Activated CD4-positive, alpha-beta memory T cell treated with anti-CD3 and anti-CD28 coated beads, Interleukin-2, amount 10 ng/mL, durations not matched to agents 7 days and 5 days (primary cell): ENCODE data around the gene PTGER4. TPM values are rescaled to one million over a fixed set of nuclear protein-coding genes. Genes with fewer than 3 reads are reported as not detected.

Experiments used
- CTCF ChIA-PET: fragments of 350-600 bp; sonication (Branson Sonifier 250); formaldehyde crosslinking; loops from one replicate; lab custom pipeline; 2021; ENCODE audit warnings: antibody characterized with exemption, inconsistent platforms; lab: Charles Lee
- POLR2A ChIA-PET: fragments of 350-600 bp; sonication (Branson Sonifier 250); formaldehyde crosslinking; loops from one replicate; lab custom pipeline; 2021; ENCODE audit warnings: antibody characterized with exemption; lab: Charles Lee
- DNase-seq: peaks from one replicate; pipeline ENCODE4 v3.0.0-alpha.2; 2020
- H3K27ac Mint-ChIP-seq: one replicate; pipeline ENCODE4 v1.8.0; 2021; ENCODE audit warnings: mild to moderate bottlenecking, mixed read lengths
- H3K27me3 Mint-ChIP-seq: one replicate; pipeline ENCODE4 v1.8.0; 2021; ENCODE audit warnings: mixed read lengths
- H3K36me3 Mint-ChIP-seq: one replicate; pipeline ENCODE4 v1.8.0; 2021; ENCODE audit warnings: low read depth, mixed read lengths
- H3K4me1 Mint-ChIP-seq: one replicate; pipeline ENCODE4 v1.8.0; 2021; ENCODE audit warnings: mixed read lengths
- H3K4me3 Mint-ChIP-seq: one replicate; pipeline ENCODE4 v1.8.0; 2021; ENCODE audit warnings: mild to moderate bottlenecking, mixed read lengths
- H3K9me3 Mint-ChIP-seq: one replicate; pipeline ENCODE4 v1.8.0; 2021; ENCODE audit warnings: mixed read lengths
- total RNA-seq, 2 experiments: library from RNA; stranded (reverse); gene quantifications; one replicate each; pipeline ENCODE4 v1.2.3, GENCODE V29; 2021

PTGER4 gene
- total RNA-seq, 2 experiments from 2014 or later: 51.0 to 54.1 TPM

GRCh38 chr5:40674661-40675235, 5.0 kb upstream of the PTGER4 start:
- peak overlapping the region; percentile 17 for H3K27ac Mint-ChIP-seq
- peaks cover 74% of the 10 kb centered on the region for H3K4me1 Mint-ChIP-seq
- H3K4me3 Mint-ChIP-seq: no peak overlapping the region
- CTCF ChIA-PET: interaction anchor here (1.5 kb wide), 1 partner anchor 9 kb away, joined by 3 read pairs; no protein-coding TSS in a partner anchor
- no peak for DNase-seq
- POLR2A ChIA-PET: interaction anchor here (0.7 to 3.9 kb wide), 13 partner anchors 11 to 289 kb away, joined by 3 to 39 read pairs (median 5); no protein-coding TSS in a partner anchor
- H3K9me3 Mint-ChIP-seq: no peaks in the 10 kb centered on the region
- peaks cover 2% of the 10 kb centered on the region for H3K36me3 Mint-ChIP-seq
- H3K27me3 Mint-ChIP-seq: no peaks in the 10 kb centered on the region

DNA sequence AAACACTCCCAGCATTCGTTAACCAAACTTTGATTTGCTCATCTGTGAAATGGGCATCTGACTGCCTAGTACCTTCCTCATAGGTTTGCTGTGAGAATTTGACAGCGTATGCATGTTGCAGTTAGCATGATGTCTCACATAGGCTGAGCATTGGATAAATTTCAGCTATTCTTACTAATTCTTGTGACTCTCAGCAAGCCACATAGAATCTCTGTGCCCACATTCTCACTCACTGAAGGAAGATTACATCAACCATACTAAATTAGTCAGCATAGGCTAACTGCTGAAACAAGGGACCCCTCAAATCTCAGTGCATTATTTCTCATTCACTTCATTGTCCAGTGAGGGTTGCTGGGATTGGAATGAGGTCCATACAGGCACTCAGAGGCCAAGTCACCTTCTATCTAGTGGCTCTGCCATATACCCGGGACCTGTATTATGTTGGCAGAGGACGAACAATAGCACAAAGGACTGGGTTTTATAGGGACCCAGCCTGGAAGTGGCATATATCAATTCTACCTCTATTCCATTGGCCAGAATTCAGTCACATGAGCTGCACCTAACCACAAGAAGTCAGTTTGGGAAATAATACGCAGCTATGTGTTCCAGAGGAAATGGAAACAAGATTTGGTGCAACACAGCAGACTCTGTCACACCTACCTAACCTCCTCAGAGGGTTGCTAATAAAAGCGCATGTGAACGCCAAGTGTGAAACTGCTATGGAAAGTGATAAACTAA, 4.2 kb upstream of the PTGER4 start:
- DNase-seq: peak; percentile 53
- ChIA-PET CTCF (interaction anchor here (0.7 to 1.5 kb wide), 3 partner anchors 10 to 509 kb away, joined by 3 read pairs; no protein-coding TSS in a partner anchor), POLR2A (interaction anchor here (0.7 to 3.9 kb wide), 19 partner anchors 10 to 290 kb away, joined by 3 to 39 read pairs (median 4); no protein-coding TSS in a partner anchor)
- peaks cover 7% of the 10 kb centered on the region for H3K36me3 Mint-ChIP-seq
- peak overlapping the region; percentile 15 for H3K4me3 Mint-ChIP-seq
- H3K27ac Mint-ChIP-seq: peak overlapping the region; percentile 85
- no peaks in the 10 kb centered on the region for H3K27me3 Mint-ChIP-seq
- peaks cover 66% of the 10 kb centered on the region for H3K4me1 Mint-ChIP-seq
- no peaks in the 10 kb centered on the region for H3K9me3 Mint-ChIP-seq

GRCh38 chr5:40676613-40677343, 2.9 kb upstream of the PTGER4 start:
- no peak for DNase-seq
- H3K4me1 Mint-ChIP-seq: peaks cover 61% of the 10 kb centered on the region

DNA sequence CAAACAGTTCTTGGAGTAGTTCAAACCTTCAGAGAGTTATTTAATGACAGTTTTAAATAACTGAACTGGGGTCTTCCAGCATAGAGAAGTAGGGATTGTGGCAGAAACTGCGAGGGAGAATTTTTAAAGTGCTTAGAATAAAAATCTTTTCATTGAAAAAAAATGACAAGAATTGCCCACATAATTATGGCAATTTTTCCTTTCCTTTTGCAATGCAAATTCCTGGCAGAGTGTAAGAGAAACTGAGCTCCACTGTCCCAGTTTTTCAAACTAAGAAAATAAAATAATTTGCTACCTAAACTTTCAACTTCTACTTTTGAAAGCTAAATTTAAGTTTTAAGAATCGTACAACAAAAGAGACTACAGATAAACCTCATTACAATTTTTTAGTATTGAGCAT, 2.3 kb upstream of the PTGER4 start:
- DNase-seq: no peak
- Mint-ChIP-seq H3K27ac (peak overlapping the region; percentile 67), H3K27me3 (no peaks in the 10 kb centered on the region), H3K36me3 (peaks cover 26% of the 10 kb centered on the region), H3K9me3 (no peaks in the 10 kb centered on the region), H3K4me1 (peaks cover 58% of the 10 kb centered on the region), H3K4me3 (no peak overlapping the region)
- POLR2A ChIA-PET: interaction anchor here (0.6 to 7.1 kb wide), 11 partner anchors 8 to 424 kb away, joined by 3 to 51 read pairs (median 5); no protein-coding TSS in a partner anchor
- CTCF ChIA-PET: interaction anchor here (0.6 to 1.3 kb wide), 3 partner anchors 10 to 272 kb away, joined by 3 to 5 read pairs (median 3); no protein-coding TSS in a partner anchor

More at GRCh38 chr5:40676613-40677343, 2.9 kb upstream of the PTGER4 start:
- H3K36me3 Mint-ChIP-seq: peaks cover 19% of the 10 kb centered on the region
- peak overlapping the region; percentile 85 for H3K27ac Mint-ChIP-seq
- no peaks in the 10 kb centered on the region for H3K9me3 Mint-ChIP-seq
- H3K4me3 Mint-ChIP-seq: peak overlapping the region; percentile 33
- CTCF ChIA-PET: interaction anchor here (0.8 to 1.5 kb wide), 3 partner anchors 11 to 292 kb away, joined by 3 to 5 read pairs (median 3); no protein-coding TSS in a partner anchor
- POLR2A ChIA-PET: interaction anchor here (0.8 to 3.9 kb wide), 18 partner anchors 8 to 423 kb away, joined by 3 to 39 read pairs (median 4); no protein-coding TSS in a partner anchor
- H3K27me3 Mint-ChIP-seq: no peaks in the 10 kb centered on the region

GRCh38 chr5:40678026-40678425, 1.7 kb upstream of the PTGER4 start:
- DNase-seq: no peak
- no peaks in the 10 kb centered on the region for H3K9me3 Mint-ChIP-seq
- peak overlapping the region; percentile 55 for H3K4me3 Mint-ChIP-seq
- CTCF ChIA-PET: interaction anchor here (0.6 to 1.3 kb wide), 3 partner anchors 10 to 272 kb away, joined by 3 to 5 read pairs (median 3); no protein-coding TSS in a partner anchor
- peak overlapping the region; percentile 65 for H3K27ac Mint-ChIP-seq
- no peaks in the 10 kb centered on the region for H3K27me3 Mint-ChIP-seq
- peaks cover 53% of the 10 kb centered on the region for H3K4me1 Mint-ChIP-seq
- POLR2A ChIA-PET: interaction anchor here (0.6 to 7.1 kb wide), 10 partner anchors 7 to 425 kb away, joined by 3 to 51 read pairs (median 6); no protein-coding TSS in a partner anchor
- H3K36me3 Mint-ChIP-seq: peaks cover 32% of the 10 kb centered on the region

GRCh38 chr5:40678460-40679147, 1.1 kb upstream of the PTGER4 start:
- Mint-ChIP-seq H3K36me3 (peaks cover 38% of the 10 kb centered on the region), H3K4me1 (peaks cover 51% of the 10 kb centered on the region), H3K9me3 (no peaks in the 10 kb centered on the region), H3K27me3 (no peaks in the 10 kb centered on the region), H3K4me3 (peak overlapping the region; percentile 95), H3K27ac (peak overlapping the region; percentile 96)
- POLR2A ChIA-PET: interaction anchor here (1.0 to 8.9 kb wide), 12 partner anchors 21 to 345 kb away, joined by 3 to 145 read pairs (median 12); no protein-coding TSS in a partner anchor
- CTCF ChIA-PET: interaction anchor here (1.0 to 3.4 kb wide), 3 partner anchors 251 to 273 kb away, joined by 3 to 11 read pairs (median 4); no protein-coding TSS in a partner anchor
- DNase-seq: no peak

DNA sequence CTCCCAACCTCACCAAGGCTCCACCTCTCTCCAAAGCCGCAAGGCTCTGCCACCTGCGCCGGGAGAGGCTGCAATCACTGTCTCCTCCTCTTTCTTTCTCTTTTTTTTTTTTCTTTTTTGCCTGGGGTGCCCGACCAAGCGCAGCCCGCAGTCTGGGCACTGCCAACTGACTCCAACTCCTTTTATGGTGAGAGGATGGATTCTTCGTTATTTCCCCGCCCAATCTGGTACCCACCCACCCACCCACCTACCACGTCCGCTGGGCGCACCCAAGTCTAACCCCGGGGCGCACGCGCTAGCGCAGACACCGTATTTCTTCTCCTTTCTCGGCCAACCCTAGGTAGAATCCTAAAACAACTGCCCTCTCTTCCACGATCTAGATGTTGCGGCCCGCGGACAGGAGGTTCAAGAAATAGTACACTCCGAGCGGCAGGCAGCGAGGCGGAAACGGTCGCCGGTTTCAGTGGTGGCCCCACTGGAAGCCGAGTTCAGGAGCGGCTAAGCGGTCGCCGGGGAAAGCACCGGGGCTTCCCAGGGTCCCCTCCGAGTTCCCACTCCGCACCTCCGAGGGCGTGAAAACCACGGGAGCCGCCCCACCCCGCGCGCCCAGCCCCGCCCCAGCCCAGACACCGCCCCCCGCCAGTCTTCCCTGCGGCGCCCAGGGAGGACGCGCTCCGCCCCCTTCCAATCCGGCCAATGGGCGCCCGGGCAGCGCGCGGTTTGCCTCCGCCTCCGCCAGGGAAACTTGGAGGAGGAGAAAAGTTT, 385 bp upstream of the PTGER4 start:
- Mint-ChIP-seq H3K36me3 (peaks cover 44% of the 10 kb centered on the region), H3K4me1 (peaks cover 51% of the 10 kb centered on the region), H3K9me3 (no peaks in the 10 kb centered on the region), H3K4me3 (peak overlapping the region; percentile 95), H3K27me3 (no peaks in the 10 kb centered on the region), H3K27ac (peak overlapping the region; percentile 96)
- DNase-seq: peak; percentile 93
- ChIA-PET POLR2A (interaction anchor here (0.6 to 8.9 kb wide), 25 partner anchors 9 to 1484 kb away, joined by 3 to 145 read pairs (median 4); no protein-coding TSS in a partner anchor), CTCF (interaction anchor here (1.1 to 3.4 kb wide), 5 partner anchors 26 to 294 kb away, joined by 3 to 11 read pairs (median 4); no protein-coding TSS in a partner anchor)

GRCh38 chr5:40680741-40681362, 1.1 kb downstream of the PTGER4 start:
- Mint-ChIP-seq H3K4me3 (peak overlapping the region; percentile 95), H3K4me1 (peaks cover 47% of the 10 kb centered on the region), H3K27ac (peak overlapping the region; percentile 96), H3K27me3 (no peaks in the 10 kb centered on the region), H3K36me3 (peaks cover 52% of the 10 kb centered on the region), H3K9me3 (no peaks in the 10 kb centered on the region)
- DNase-seq: peak; percentile 61
- ChIA-PET CTCF (interaction anchor here (1.0 to 3.4 kb wide), 9 partner anchors 10 to 296 kb away, joined by 3 to 11 read pairs (median 4); no protein-coding TSS in a partner anchor), POLR2A (interaction anchor here (0.7 to 8.9 kb wide), 24 partner anchors 8 to 1478 kb away, joined by 3 to 145 read pairs (median 4); no protein-coding TSS in a partner anchor)

GRCh38 chr5:40681363-40682153, 1.8 kb downstream of the PTGER4 start:
- Mint-ChIP-seq H3K27me3 (no peaks in the 10 kb centered on the region), H3K27ac (peak overlapping the region; percentile 96), H3K4me3 (peak overlapping the region; percentile 95), H3K36me3 (peaks cover 59% of the 10 kb centered on the region), H3K9me3 (no peaks in the 10 kb centered on the region), H3K4me1 (peaks cover 48% of the 10 kb centered on the region)
- ChIA-PET POLR2A (interaction anchor here (1.1 to 8.9 kb wide), 14 partner anchors 11 to 1479 kb away, joined by 3 to 145 read pairs (median 5); no protein-coding TSS in a partner anchor), CTCF (interaction anchor here (1.0 to 3.4 kb wide), 8 partner anchors 9 to 733 kb away, joined by 3 to 11 read pairs (median 4); no protein-coding TSS in a partner anchor)
- peak; percentile 52 for DNase-seq
